Right lung (tissue), 10 donors: ENCODE data around the gene PMFBP1. TPM values are rescaled to one million over a fixed set of nuclear protein-coding genes. Genes with fewer than 3 reads are reported as not detected.

Experiments
- DNase-seq, 2 donors: peaks; one replicate each; pipeline ENCODE4 v3.0.0-alpha.2; 2013
- long read RNA-seq, 8 donors: transcript quantifications; one replicate each; lab custom pipeline, GENCODE V29; 2026
- polyA plus RNA-seq, 5 donors: library from polyadenylated mRNA; unstranded; fragments of 120-200 nt; gene quantifications; one replicate each; pipeline versions ENCODE4 v1.2.1 to v1.2.3, GENCODE V29; 2013; ENCODE audit warnings: inconsistent platforms in 1 of 5, low replicate concordance in 1 of 5; ENCODE audit not compliant: insufficient read length in 5 of 5, insufficient read depth in 1 of 5

Gene PMFBP1
- 1 to 10 TPM; 2.9 to 5.8 (median 3.4) TPM for polyA plus RNA-seq
- long read RNA-seq, donor 1 = 0 reads
- long read RNA-seq, donor 2 = 0 reads
- long read RNA-seq, donor 3 = 0 reads
- long read RNA-seq, donor 4 = 0 reads
- long read RNA-seq, donor 5 = 0 reads
- long read RNA-seq, donor 6 = 0 reads
- long read RNA-seq, donor 7 = 0 reads
- long read RNA-seq, donor 8 = 0 reads

GRCh38 chr16:72172105-72173034 lies at the start of gene PMFBP1:
Gene PMFBP1, minus strand, starts transcription at chr16:72172155. Its CDS starts 947 bp downstream, at chr16:72171208.
- no peak for DNase-seq

- DNase-seq = no peak
These were observed 49.7 kb upstream of the PMFBP1 start for GRCh38 chr16:72221630-72222024.

GRCh38 chr16:72220875-72221629 lies 49.1 kb upstream of the PMFBP1 start:
- DNase-seq = no peak

- DNase-seq = no peak
These were observed 47.3 kb upstream of the PMFBP1 start for GRCh38 chr16:72219282-72219681.

- DNase-seq = no peak
These were observed 44.8 kb upstream of the PMFBP1 start for GRCh38 chr16:72216767-72217166.

GRCh38 chr16:72214821-72215220 lies 42.9 kb upstream of the PMFBP1 start:
- DNase-seq = no peak

- DNase-seq = no peak
These were observed 39.2 kb upstream of the PMFBP1 start for GRCh38 chr16:72211110-72211509.

GRCh38 chr16:72210555-72210954 lies 38.6 kb upstream of the PMFBP1 start:
- no peak for DNase-seq

GRCh38 chr16:72210072-72210471 lies 38.1 kb upstream of the PMFBP1 start:
- DNase-seq = no peak

GRCh38 chr16:72206299-72206698 lies 34.3 kb upstream of the PMFBP1 start:
- DNase-seq = no peak

- no peak for DNase-seq
These were observed 31.4 kb upstream of the PMFBP1 start for GRCh38 chr16:72203401-72203800.

- no peak for DNase-seq
These were observed 30.1 kb upstream of the PMFBP1 start for GRCh38 chr16:72202014-72202413.

GRCh38 chr16:72201387-72201786 lies 29.4 kb upstream of the PMFBP1 start:
- DNase-seq = no peak

- peak in 1 of 2 donors; percentile 21 for DNase-seq
These were observed 27.9 kb upstream of the PMFBP1 start for GRCh38 chr16:72199761-72200337.

- DNase-seq = no peak
These were observed 26.8 kb upstream of the PMFBP1 start for GRCh38 chr16:72198771-72199201.

- DNase-seq = peak; percentile 90 to 93
These were observed 26.2 kb upstream of the PMFBP1 start for GRCh38 chr16:72198021-72198711.

- DNase-seq = no peak
These were observed 25.6 kb upstream of the PMFBP1 start for GRCh38 chr16:72197545-72197944.

- DNase-seq = no peak
These were observed 23.7 kb upstream of the PMFBP1 start for GRCh38 chr16:72195609-72196008.

GRCh38 chr16:72191551-72191950 lies 19.6 kb upstream of the PMFBP1 start:
- no peak for DNase-seq

- no peak for DNase-seq
These were observed 18.0 kb upstream of the PMFBP1 start for GRCh38 chr16:72189865-72190371.

- DNase-seq = no peak
These were observed 16.6 kb upstream of the PMFBP1 start for GRCh38 chr16:72188541-72188940.
